ENCODE data around the gene VOPP1.

DNA sequence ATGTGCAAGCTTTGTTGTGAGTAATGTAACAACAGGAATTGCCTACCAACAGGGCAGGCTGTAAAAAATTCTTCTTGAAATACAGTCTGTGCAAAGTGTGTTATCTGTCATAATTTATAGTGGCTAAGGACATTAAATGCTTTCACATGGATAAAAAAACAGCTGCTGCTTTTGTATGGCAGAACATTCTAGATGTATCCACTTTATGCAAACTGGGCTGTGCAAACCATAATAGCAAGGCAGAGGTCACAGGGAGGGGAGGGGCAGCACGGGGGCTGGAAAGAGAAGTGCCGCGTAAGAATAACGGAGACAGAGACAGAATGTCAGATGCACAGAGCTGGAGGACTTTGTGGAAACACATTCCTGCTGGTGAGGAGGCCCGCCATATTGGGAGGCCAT, 86.1 kb downstream of the VOPP1 start:
- TF ChIP-seq, protein P1, sequence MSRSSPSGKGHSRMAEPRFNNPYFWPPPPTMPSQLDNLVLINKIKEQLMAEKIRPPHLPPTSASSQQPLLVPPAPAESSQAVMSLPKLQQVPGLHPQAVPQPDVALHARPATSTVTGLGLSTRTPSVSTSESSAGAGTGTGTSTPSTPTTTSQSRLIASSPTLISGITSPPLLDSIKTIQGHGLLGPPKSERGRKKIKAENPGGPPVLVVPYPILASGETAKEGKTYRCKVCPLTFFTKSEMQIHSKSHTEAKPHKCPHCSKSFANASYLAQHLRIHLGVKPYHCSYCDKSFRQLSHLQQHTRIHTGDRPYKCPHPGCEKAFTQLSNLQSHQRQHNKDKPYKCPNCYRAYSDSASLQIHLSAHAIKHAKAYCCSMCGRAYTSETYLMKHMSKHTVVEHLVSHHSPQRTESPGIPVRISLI (CRISPR knock-in tag; IDR thresholded peaks at IDR 0.05; ENCODE audit: borderline replicate concordance) = no peak
- TF ChIP-seq, protein P2, sequence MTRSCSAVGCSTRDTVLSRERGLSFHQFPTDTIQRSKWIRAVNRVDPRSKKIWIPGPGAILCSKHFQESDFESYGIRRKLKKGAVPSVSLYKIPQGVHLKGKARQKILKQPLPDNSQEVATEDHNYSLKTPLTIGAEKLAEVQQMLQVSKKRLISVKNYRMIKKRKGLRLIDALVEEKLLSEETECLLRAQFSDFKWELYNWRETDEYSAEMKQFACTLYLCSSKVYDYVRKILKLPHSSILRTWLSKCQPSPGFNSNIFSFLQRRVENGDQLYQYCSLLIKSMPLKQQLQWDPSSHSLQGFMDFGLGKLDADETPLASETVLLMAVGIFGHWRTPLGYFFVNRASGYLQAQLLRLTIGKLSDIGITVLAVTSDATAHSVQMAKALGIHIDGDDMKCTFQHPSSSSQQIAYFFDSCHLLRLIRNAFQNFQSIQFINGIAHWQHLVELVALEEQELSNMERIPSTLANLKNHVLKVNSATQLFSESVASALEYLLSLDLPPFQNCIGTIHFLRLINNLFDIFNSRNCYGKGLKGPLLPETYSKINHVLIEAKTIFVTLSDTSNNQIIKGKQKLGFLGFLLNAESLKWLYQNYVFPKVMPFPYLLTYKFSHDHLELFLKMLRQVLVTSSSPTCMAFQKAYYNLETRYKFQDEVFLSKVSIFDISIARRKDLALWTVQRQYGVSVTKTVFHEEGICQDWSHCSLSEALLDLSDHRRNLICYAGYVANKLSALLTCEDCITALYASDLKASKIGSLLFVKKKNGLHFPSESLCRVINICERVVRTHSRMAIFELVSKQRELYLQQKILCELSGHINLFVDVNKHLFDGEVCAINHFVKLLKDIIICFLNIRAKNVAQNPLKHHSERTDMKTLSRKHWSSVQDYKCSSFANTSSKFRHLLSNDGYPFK (CRISPR knock-in tag; IDR thresholded peaks at IDR 0.05; ENCODE audit: borderline replicate concordance) = no peak
- TF ChIP-seq JUN (CRISPR knock-in tag; IDR thresholded peaks at IDR 0.05) = no peak
- TF ChIP-seq, protein P3, sequence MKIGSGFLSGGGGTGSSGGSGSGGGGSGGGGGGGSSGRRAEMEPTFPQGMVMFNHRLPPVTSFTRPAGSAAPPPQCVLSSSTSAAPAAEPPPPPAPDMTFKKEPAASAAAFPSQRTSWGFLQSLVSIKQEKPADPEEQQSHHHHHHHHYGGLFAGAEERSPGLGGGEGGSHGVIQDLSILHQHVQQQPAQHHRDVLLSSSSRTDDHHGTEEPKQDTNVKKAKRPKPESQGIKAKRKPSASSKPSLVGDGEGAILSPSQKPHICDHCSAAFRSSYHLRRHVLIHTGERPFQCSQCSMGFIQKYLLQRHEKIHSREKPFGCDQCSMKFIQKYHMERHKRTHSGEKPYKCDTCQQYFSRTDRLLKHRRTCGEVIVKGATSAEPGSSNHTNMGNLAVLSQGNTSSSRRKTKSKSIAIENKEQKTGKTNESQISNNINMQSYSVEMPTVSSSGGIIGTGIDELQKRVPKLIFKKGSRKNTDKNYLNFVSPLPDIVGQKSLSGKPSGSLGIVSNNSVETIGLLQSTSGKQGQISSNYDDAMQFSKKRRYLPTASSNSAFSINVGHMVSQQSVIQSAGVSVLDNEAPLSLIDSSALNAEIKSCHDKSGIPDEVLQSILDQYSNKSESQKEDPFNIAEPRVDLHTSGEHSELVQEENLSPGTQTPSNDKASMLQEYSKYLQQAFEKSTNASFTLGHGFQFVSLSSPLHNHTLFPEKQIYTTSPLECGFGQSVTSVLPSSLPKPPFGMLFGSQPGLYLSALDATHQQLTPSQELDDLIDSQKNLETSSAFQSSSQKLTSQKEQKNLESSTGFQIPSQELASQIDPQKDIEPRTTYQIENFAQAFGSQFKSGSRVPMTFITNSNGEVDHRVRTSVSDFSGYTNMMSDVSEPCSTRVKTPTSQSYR (CRISPR knock-in tag; IDR thresholded peaks at IDR 0.05; ENCODE audit: borderline replicate concordance) = no peak
- TF ChIP-seq, protein P4, sequence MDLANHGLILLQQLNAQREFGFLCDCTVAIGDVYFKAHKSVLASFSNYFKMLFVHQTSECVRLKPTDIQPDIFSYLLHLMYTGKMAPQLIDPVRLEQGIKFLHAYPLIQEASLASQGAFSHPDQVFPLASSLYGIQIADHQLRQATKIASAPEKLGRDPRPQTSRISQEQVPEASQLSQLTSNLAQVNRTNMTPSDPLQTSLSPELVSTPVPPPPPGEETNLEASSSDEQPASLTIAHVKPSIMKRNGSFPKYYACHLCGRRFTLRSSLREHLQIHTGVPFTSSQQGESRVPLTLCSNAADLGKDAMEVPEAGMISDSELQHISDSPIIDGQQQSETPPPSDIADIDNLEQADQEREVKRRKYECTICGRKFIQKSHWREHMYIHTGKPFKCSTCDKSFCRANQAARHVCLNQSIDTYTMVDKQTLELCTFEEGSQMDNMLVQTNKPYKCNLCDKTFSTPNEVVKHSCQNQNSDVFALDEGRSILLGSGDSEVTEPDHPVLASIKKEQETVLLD (CRISPR knock-in tag; IDR thresholded peaks at IDR 0.05; ENCODE audit: low read depth) = no peak
- TF ChIP-seq GABPA (IDR thresholded peaks at IDR 0.05; ENCODE audit: low read depth, low read length) = no peak
- TF ChIP-seq GABPA (CRISPR knock-in tag; IDR thresholded peaks at IDR 0.05; ENCODE audit: low read depth) = no peak
- TF ChIP-seq, protein P5, sequence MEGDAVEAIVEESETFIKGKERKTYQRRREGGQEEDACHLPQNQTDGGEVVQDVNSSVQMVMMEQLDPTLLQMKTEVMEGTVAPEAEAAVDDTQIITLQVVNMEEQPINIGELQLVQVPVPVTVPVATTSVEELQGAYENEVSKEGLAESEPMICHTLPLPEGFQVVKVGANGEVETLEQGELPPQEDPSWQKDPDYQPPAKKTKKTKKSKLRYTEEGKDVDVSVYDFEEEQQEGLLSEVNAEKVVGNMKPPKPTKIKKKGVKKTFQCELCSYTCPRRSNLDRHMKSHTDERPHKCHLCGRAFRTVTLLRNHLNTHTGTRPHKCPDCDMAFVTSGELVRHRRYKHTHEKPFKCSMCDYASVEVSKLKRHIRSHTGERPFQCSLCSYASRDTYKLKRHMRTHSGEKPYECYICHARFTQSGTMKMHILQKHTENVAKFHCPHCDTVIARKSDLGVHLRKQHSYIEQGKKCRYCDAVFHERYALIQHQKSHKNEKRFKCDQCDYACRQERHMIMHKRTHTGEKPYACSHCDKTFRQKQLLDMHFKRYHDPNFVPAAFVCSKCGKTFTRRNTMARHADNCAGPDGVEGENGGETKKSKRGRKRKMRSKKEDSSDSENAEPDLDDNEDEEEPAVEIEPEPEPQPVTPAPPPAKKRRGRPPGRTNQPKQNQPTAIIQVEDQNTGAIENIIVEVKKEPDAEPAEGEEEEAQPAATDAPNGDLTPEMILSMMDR (CRISPR knock-in tag; IDR thresholded peaks at IDR 0.05) = no peak
- TF ChIP-seq, protein P6, sequence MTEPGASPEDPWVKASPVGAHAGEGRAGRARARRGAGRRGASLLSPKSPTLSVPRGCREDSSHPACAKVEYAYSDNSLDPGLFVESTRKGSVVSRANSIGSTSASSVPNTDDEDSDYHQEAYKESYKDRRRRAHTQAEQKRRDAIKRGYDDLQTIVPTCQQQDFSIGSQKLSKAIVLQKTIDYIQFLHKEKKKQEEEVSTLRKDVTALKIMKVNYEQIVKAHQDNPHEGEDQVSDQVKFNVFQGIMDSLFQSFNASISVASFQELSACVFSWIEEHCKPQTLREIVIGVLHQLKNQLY (CRISPR knock-in tag; IDR thresholded peaks at IDR 0.05) = no peak
- no peak for TF ChIP-seq ZFX (CRISPR knock-in tag; IDR thresholded peaks at IDR 0.05; ENCODE audit: low read depth)
- TF ChIP-seq MXI1 (IDR thresholded peaks at IDR 0.05; ENCODE audit: borderline replicate concordance, low read depth, low read length) = no peak
- TF ChIP-seq MAZ (IDR thresholded peaks at IDR 0.05; ENCODE audit: borderline replicate concordance, low read depth, low read length) = no peak
- TF ChIP-seq MAZ (CRISPR knock-in tag; IDR thresholded peaks at IDR 0.05; ENCODE audit: low read depth) = no peak
- no peak for TF ChIP-seq ZBTB7A (CRISPR knock-in tag; IDR thresholded peaks at IDR 0.05)
- no peak for TF ChIP-seq RXRB (CRISPR knock-in tag; IDR thresholded peaks at IDR 0.05; ENCODE audit: borderline replicate concordance)
- no peak for TF ChIP-seq POLR2A (IDR thresholded peaks at IDR 0.05; ENCODE audit: insufficient read depth in 1 of 2, low read depth in 2 of 2, low read length in 2 of 2)

Data from HepG2 (cell line).